ENCODE results near the gene AP1S1. TPM values are rescaled to one million over a fixed set of nuclear protein-coding genes. Genes with fewer than 3 reads are reported as not detected.

AP1S1 gene
- total and polyA plus RNA-seq, 2 experiments from 2014 or later, result 37.4 to 198 TPM

DNA sequence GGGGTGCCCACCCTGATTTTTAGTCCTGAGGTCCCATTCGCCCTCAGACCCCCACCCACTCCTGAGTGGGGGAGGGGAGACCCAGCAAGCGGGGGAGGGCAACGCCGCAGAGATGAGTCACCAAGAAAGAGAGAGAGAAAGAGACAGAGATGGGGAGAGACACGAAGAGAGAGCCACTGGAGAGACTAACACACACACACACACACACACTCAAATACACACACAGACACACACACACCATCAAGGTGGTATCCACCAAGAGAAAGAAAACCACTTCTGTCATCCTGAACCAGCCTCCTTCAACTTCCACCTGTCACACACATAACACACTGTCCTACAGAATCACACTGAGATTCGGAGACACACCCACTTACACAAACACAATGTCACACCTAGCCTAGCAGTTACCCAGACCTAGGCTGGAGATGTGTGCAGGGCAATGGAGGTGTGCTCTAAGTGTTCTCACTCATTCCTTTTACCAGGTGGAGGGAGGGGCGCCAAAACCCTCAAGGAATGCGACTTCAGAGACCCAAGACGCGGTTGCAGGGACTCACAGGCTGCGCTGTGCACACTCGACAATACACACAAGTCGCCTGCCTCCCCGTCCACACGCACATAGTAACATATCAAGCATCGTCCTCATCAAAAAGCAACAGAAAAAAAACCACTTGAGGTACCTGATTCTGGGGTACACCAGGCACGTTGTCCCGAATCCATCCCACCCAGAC is 15.0 kb downstream of the AP1S1 start:
- 0 out of 2 replicates have a peak, but pooled peaks cover 5% of the 10 kb centered on the region for H3K4me1 ChIP-seq (ENCODE audit: insufficient read depth)
- H4K20me1 ChIP-seq (ENCODE audit: insufficient read depth), result no peaks in the 10 kb centered on the region
- H3K4me2 ChIP-seq (ENCODE audit: unreplicated experiment), result no peak overlapping the region
- TF ChIP-seq EZH2phosphoT487 (IDR thresholded peaks at IDR 0.05; ENCODE audit: insufficient read depth, low read depth), result no peak
- TF ChIP-seq EZH2 (IDR thresholded peaks at IDR 0.05; ENCODE audit: insufficient read depth, poor library complexity, severe bottlenecking), result no peak
- H3F3A ChIP-seq (ENCODE audit: insufficient read depth), result peaks cover 9% of the 10 kb centered on the region; the same call in 1 of the 2 replicates
- no peak overlapping the region for H3K4me3 ChIP-seq
- no peaks in the 10 kb centered on the region for H3K9me2 ChIP-seq (ENCODE audit: insufficient read depth)
- H3K36me3 ChIP-seq (ENCODE audit: low read depth), result no peaks in the 10 kb centered on the region
- no peak overlapping the region for H3K27ac ChIP-seq
- in situ Hi-C loops (cut with MboI), result no loop called here
- H3K79me2 ChIP-seq (ENCODE audit: insufficient read depth), result no peaks in the 10 kb centered on the region
- DNase-seq, result no peak
- 4 to 6% methylated on average over 15 to 18 of the region's 18 CpGs for WGBS, 2 experiments (ENCODE audit: low coverage in 1 of 2, low lambda C conversion rate in 2 of 2, missing lambda C conversion rate in 2 of 2)
- H3K9ac ChIP-seq, result no peak overlapping the region
- H3K9me3 ChIP-seq (ENCODE audit: low read depth), result no peaks in the 10 kb centered on the region
- peaks cover 49% of the 10 kb centered on the region for H3K27me3 ChIP-seq (replicated peaks; ENCODE audit: insufficient read depth)
- no peak overlapping the region for H2AFZ ChIP-seq

DNA sequence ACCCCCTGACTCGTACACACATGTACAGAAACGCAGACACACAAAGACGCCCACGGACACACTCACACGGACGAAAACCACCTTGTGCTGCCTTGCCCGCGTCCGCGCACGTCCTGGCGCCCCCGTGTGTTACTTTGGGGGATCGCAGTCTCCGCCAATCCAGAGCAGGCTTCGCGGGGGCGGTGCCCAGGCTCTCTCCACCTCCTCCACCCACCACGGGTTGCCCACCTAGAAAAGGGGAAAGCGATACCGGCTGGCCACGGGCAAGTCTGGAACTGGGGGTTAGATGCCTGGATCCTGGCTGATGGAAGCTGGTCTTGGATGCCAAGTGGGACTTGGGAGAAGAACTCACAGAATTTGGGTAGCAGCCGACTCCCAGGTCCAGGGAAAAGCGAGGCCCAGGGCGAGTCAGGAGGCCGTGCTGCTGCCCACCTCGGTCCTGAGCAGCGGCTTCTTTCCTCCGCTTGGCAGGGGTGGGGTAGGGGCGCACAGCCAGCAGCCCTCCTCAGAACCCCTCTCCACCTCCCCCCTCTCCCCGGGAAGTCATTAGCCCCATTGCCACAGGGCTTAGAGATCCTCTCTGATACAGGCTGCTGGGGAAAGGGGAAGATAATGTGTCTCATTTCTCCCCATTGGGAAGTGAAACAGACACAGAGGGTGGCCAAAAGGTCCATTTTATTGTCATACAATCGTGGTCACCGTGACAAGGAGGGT is 15.7 kb downstream of the AP1S1 start:
- 1% methylated on average over 32 to 33 of the region's 33 CpGs for WGBS, 2 experiments (ENCODE audit: low coverage in 1 of 2, low lambda C conversion rate in 2 of 2, missing lambda C conversion rate in 2 of 2)
- DNase-seq, result peak; percentile 80
- Histone ChIP-seq H3K79me2 (ENCODE audit: insufficient read depth) (no peaks in the 10 kb centered on the region), H3F3A (ENCODE audit: insufficient read depth) (peaks cover 9% of the 10 kb centered on the region; the same call in 1 of the 2 replicates), H2AFZ (no peak overlapping the region), H4K20me1 (ENCODE audit: insufficient read depth) (no peaks in the 10 kb centered on the region), H3K27ac (no peak overlapping the region), H3K9me2 (ENCODE audit: insufficient read depth) (no peaks in the 10 kb centered on the region), H3K36me3 (ENCODE audit: low read depth) (no peaks in the 10 kb centered on the region), H3K4me3 (no peak overlapping the region), H3K27me3 (replicated peaks; ENCODE audit: insufficient read depth) (peaks cover 54% of the 10 kb centered on the region), H3K4me2 (ENCODE audit: unreplicated experiment) (no peak overlapping the region), H3K9ac (no peak overlapping the region), H3K4me1 (ENCODE audit: insufficient read depth) (0 out of 2 replicates have a peak, but pooled peaks cover 5% of the 10 kb centered on the region), H3K9me3 (ENCODE audit: low read depth) (no peaks in the 10 kb centered on the region)
- in situ Hi-C loops (cut with MboI), result no loop called here
- TF ChIP-seq EZH2 (IDR thresholded peaks at IDR 0.05; ENCODE audit: insufficient read depth, poor library complexity, severe bottlenecking) (peak; percentile 39), EZH2phosphoT487 (IDR thresholded peaks at IDR 0.05; ENCODE audit: insufficient read depth, low read depth) (no peak)

DNA sequence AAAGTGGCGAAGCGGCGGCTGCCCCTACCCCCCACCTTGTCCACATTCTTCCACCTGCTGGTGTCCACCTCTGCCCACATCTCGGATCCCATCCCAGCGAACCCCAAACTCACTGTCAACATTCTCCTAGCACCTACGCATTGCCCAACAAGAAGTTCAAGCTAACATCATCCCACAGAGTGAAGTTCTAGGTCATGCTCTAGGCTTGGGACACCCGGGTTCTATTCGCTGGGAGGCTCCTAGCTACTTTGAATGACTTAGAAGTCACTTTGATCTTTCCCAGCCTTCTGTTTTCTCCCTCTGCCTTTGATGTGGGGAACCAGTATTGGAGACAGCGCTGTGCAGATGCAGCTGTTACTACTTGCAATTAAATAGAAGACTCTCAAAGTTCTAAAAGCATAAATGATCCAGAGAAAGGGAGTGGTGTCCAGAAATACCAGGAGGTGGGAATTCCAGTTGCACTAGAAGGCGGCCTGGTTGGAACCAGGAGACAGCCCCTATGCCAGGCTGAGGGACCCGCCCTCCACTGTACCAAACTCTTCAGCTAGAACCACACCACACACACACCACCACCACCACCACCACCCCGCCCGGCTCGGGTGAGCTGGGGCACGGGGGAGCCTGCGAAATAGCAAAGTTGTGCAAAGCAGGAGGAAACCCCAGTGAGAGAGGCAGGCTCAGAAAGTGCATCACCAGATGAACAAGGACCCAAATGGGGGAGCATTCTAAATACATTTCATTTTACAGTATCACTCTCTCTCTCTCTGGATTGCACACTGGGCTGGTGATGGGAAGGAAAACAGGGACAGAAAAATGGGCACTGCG is 16.6 kb downstream of the AP1S1 start:
- no peak for DNase-seq
- Histone ChIP-seq H3K4me1 (ENCODE audit: insufficient read depth) (0 out of 2 replicates have a peak, but pooled peaks cover 2% of the 10 kb centered on the region), H3K79me2 (ENCODE audit: insufficient read depth) (no peaks in the 10 kb centered on the region), H3K9me3 (ENCODE audit: low read depth) (no peaks in the 10 kb centered on the region), H3K27me3 (replicated peaks; ENCODE audit: insufficient read depth) (peaks cover 62% of the 10 kb centered on the region), H2AFZ (no peak overlapping the region), H3K4me2 (ENCODE audit: unreplicated experiment) (no peak overlapping the region), H3F3A (ENCODE audit: insufficient read depth) (peaks cover 9% of the 10 kb centered on the region; the same call in 1 of the 2 replicates), H3K9ac (no peak overlapping the region), H3K4me3 (no peak overlapping the region), H3K9me2 (ENCODE audit: insufficient read depth) (no peaks in the 10 kb centered on the region), H3K36me3 (ENCODE audit: low read depth) (no peaks in the 10 kb centered on the region), H4K20me1 (ENCODE audit: insufficient read depth) (no peaks in the 10 kb centered on the region), H3K27ac (no peak overlapping the region)
- TF ChIP-seq EZH2 (IDR thresholded peaks at IDR 0.05; ENCODE audit: insufficient read depth, poor library complexity, severe bottlenecking) (no peak), EZH2phosphoT487 (IDR thresholded peaks at IDR 0.05; ENCODE audit: insufficient read depth, low read depth) (peak; percentile 62; the same call in 1 of the 2 replicates)
- 3 to 4% methylated on average over 17 of the region's 17 CpGs for WGBS, 2 experiments (ENCODE audit: low coverage in 1 of 2, low lambda C conversion rate in 2 of 2, missing lambda C conversion rate in 2 of 2)
- in situ Hi-C loops (cut with MboI), result no loop called here

DNA sequence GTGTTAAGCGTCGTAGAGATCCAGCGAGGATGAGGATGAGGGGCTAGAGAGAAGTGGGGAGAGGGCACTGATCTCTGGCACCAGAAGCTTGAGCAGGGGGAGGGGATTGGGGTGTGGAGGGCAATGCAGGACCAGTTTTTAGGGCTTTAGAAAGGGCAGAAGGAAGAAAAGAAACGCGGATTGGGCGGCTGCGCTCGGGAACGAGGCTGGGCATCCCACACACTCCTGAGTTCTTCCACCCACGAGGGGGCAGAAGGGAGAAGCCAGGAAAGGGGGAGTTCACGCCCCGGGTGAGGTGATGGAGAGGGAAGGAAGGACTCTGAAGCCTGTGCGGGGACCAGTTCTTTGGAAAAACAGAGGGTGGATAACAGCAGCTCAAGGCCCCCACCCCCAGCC is 17.2 kb downstream of the AP1S1 start:
- H3K27me3 ChIP-seq (replicated peaks; ENCODE audit: insufficient read depth), result peaks cover 68% of the 10 kb centered on the region
- no peaks in the 10 kb centered on the region for H3K9me2 ChIP-seq (ENCODE audit: insufficient read depth)
- TF ChIP-seq EZH2phosphoT487 (IDR thresholded peaks at IDR 0.05; ENCODE audit: insufficient read depth, low read depth) (no peak), EZH2 (IDR thresholded peaks at IDR 0.05; ENCODE audit: insufficient read depth, poor library complexity, severe bottlenecking) (no peak)
- in situ Hi-C loops (cut with MboI), result no loop called here
- no peak overlapping the region for H3K27ac ChIP-seq
- no peaks in the 10 kb centered on the region for H3K9me3 ChIP-seq (ENCODE audit: low read depth)
- no peak for DNase-seq
- no peak overlapping the region for H2AFZ ChIP-seq
- no peak overlapping the region for H3K4me2 ChIP-seq (ENCODE audit: unreplicated experiment)
- no peaks in the 10 kb centered on the region for H4K20me1 ChIP-seq (ENCODE audit: insufficient read depth)
- no peak overlapping the region for H3K9ac ChIP-seq
- 0 to 2% methylated on average over 12 to 13 of the region's 13 CpGs for WGBS, 2 experiments (ENCODE audit: low coverage in 1 of 2, low lambda C conversion rate in 2 of 2, missing lambda C conversion rate in 2 of 2)
- H3F3A ChIP-seq (ENCODE audit: insufficient read depth), result peaks cover 9% of the 10 kb centered on the region; the same call in 1 of the 2 replicates
- no peak overlapping the region for H3K4me3 ChIP-seq
- no peaks in the 10 kb centered on the region for H3K4me1 ChIP-seq (ENCODE audit: insufficient read depth)
- H3K36me3 ChIP-seq (ENCODE audit: low read depth), result no peaks in the 10 kb centered on the region
- H3K79me2 ChIP-seq (ENCODE audit: insufficient read depth), result no peaks in the 10 kb centered on the region

Data from GM23248 (cell line).